H1 (cell line): Measurements from ENCODE around the gene ISX. TPM values are rescaled to one million over a fixed set of nuclear protein-coding genes. Genes with fewer than 3 reads are reported as not detected.

Experiments
- CTCF ChIA-PET: fragments of 300-600 bp; sonication (Branson Sonifier 250); formaldehyde crosslinking; loops from one replicate; lab custom pipeline; 2021; ENCODE audit not compliant: partially characterized antibody; lab: Charles Lee
- POLR2A ChIA-PET: fragments of 300-600 bp; sonication (Branson Sonifier 250); formaldehyde crosslinking; loops from one replicate; lab custom pipeline; 2021; ENCODE audit warnings: inconsistent platforms; ENCODE audit not compliant: partially characterized antibody; lab: Charles Lee
- DNase-seq, 2 experiments: peaks; one replicate each; pipeline versions ENCODE4 v3.0.0 to v3.0.0-alpha.2; 2010 to 2022; ENCODE audit warnings: low spot score in 2 of 2, low read depth in 1 of 2, mixed read lengths in 1 of 2
- FAIRE-seq: peaks from 2 replicates; lab custom pipeline; 2011; peaks lifted over from hg19 to GRCh38; lab: Jason Lieb, UNC
- H2AFZ ChIP-seq: 2 replicates; pipeline ENCODE4 v1.8.1; 2012; ENCODE audit warnings: low read length, inconsistent platforms
- H2AK5ac ChIP-seq: 2 replicates; pipeline ENCODE4 v1.6.1; 2013; ENCODE audit warnings: low read depth, low read length
- H2BK120ac ChIP-seq: replicated peaks from 2 replicates; pipeline ENCODE3; 2013; ENCODE audit warnings: low read depth, low read length, inconsistent platforms
- H2BK12ac ChIP-seq: 2 replicates; pipeline ENCODE4 v1.6.1; 2013; ENCODE audit warnings: low read depth, low read length
- H2BK15ac ChIP-seq: 2 replicates; pipeline ENCODE4 v1.6.1; 2013; ENCODE audit warnings: low read length
- H2BK20ac ChIP-seq: 2 replicates; pipeline ENCODE4 v1.6.1; 2013; ENCODE audit warnings: low read length
- H2BK5ac ChIP-seq: 2 replicates; pipeline ENCODE4 v1.6.1; 2013; ENCODE audit warnings: low read depth, low read length
- H3K14ac ChIP-seq: 2 replicates; pipeline ENCODE4 v1.6.1; 2013; ENCODE audit warnings: inconsistent platforms; ENCODE audit not compliant: insufficient read length
- H3K18ac ChIP-seq: 2 replicates; pipeline ENCODE4 v1.6.1; 2013; ENCODE audit warnings: low read length; ENCODE audit errors: extremely low read depth
- H3K23ac ChIP-seq: 2 replicates; pipeline ENCODE4 v1.6.1; 2013; ENCODE audit warnings: inconsistent platforms; ENCODE audit not compliant: insufficient read length
- H3K23me2 ChIP-seq: 2 replicates; pipeline ENCODE4 v1.6.1; 2013; ENCODE audit warnings: low read depth, low read length
- H3K27ac ChIP-seq: 2 replicates; pipeline ENCODE4 v1.6.1; 2011; ENCODE audit warnings: low read depth, low read length, inconsistent platforms
- H3K27me3 ChIP-seq, 4 experiments: replicated peaks in 1 of 4; 1 replicate in 1 of 4; 2 replicates in 3 of 4; pipeline versions ENCODE4 v1.6.1 to v1.8.1; 2011 to 2013; ENCODE audit warnings: low read length in 3 of 4, mild to moderate bottlenecking in 3 of 4, inconsistent platforms in 2 of 4, mixed read lengths in 2 of 4, moderate library complexity in 1 of 4; ENCODE audit not compliant: control insufficient read depth in 3 of 4, insufficient read depth in 3 of 4; ENCODE audit errors: extremely low read depth in 1 of 4
- H3K36me3 ChIP-seq, 4 experiments: 2 replicates each; pipeline versions ENCODE4 v1.6.1 to v1.8.1; 2011 to 2013; ENCODE audit warnings: mild to moderate bottlenecking in 4 of 4, low read length in 3 of 4, moderate library complexity in 2 of 4, control low read depth in 1 of 4, inconsistent platforms in 1 of 4; ENCODE audit not compliant: insufficient read depth in 4 of 4, control insufficient read depth in 2 of 4
- H3K4ac ChIP-seq: replicated peaks from 2 replicates; pipeline ENCODE3; 2013; ENCODE audit warnings: low read length, low read depth, mixed read lengths, inconsistent platforms; ENCODE audit not compliant: insufficient read length
- H3K4me1 ChIP-seq, 4 experiments: replicated peaks in 1 of 4; 1 replicate in 1 of 4; 2 replicates in 3 of 4; pipeline versions ENCODE4 v1.6.1 to v1.8.1; 2011 to 2013; ENCODE audit warnings: low read length in 3 of 4, inconsistent platforms in 2 of 4, mixed read lengths in 1 of 4; ENCODE audit not compliant: insufficient read depth in 4 of 4, control insufficient read depth in 3 of 4
- H3K4me2 ChIP-seq, 2 experiments: 2 replicates each; pipeline versions ENCODE4 v1.6.1 to v1.8.1; 2011 to 2013; ENCODE audit warnings: low read depth in 2 of 2, low read length in 2 of 2, control low read depth in 1 of 2, inconsistent platforms in 1 of 2, mild to moderate bottlenecking in 1 of 2; ENCODE audit not compliant: insufficient read depth in 1 of 2
- H3K4me3 ChIP-seq, 4 experiments: fragments of 200-600, 300-600 bp in 1 of 4; sonication (generic), shearing (Covaris generic), sonication (Bioruptor Twin) in 1 of 4; 2 replicates each; pipeline versions ENCODE4 v1.5.1 to v1.8.1; 2011 to 2016; ENCODE audit warnings: low read length in 4 of 4, low read depth in 3 of 4, control low read depth in 2 of 4, inconsistent platforms in 2 of 4, mild to moderate bottlenecking in 2 of 4, mixed read lengths in 1 of 4, moderate library complexity in 1 of 4; ENCODE audit not compliant: insufficient read depth in 2 of 4; ENCODE audit errors: extremely low read depth in 1 of 4
- H3K56ac ChIP-seq: replicated peaks from 2 replicates; pipeline ENCODE3; 2013; ENCODE audit warnings: low read depth, mild to moderate bottlenecking, mixed read lengths, low read length, inconsistent platforms; ENCODE audit not compliant: insufficient read length
- H3K79me1 ChIP-seq: 2 replicates; pipeline ENCODE4 v1.6.1; 2013; ENCODE audit warnings: low read depth, low read length, control low read depth
- H3K79me2 ChIP-seq, 2 experiments: 2 replicates each; pipeline versions ENCODE4 v1.6.1 to v1.8.1; 2012 to 2013; ENCODE audit warnings: low read length in 2 of 2, mild to moderate bottlenecking in 2 of 2, inconsistent platforms in 1 of 2; ENCODE audit not compliant: insufficient read depth in 2 of 2, control insufficient read depth in 1 of 2
- H3K9ac ChIP-seq, 4 experiments: replicated peaks in 1 of 4; 1 replicate in 1 of 4; 2 replicates in 3 of 4; pipeline versions ENCODE4 v1.6.1 to v1.8.1; 2011 to 2013; ENCODE audit warnings: low read depth in 3 of 4, low read length in 3 of 4, control low read depth in 2 of 4, mild to moderate bottlenecking in 2 of 4, moderate library complexity in 2 of 4, inconsistent platforms in 1 of 4; ENCODE audit errors: extremely low read depth in 1 of 4
- H3K9me3 ChIP-seq, 2 experiments: 2 replicates each; pipeline versions ENCODE4 v1.6.1 to v1.8.1; 2012 to 2013; ENCODE audit warnings: mild to moderate bottlenecking in 2 of 2, moderate library complexity in 2 of 2, control low read depth in 1 of 2, inconsistent platforms in 1 of 2, low read depth in 1 of 2, low read length in 1 of 2, mixed read lengths in 1 of 2; ENCODE audit not compliant: insufficient read depth in 2 of 2
- H4K20me1 ChIP-seq, 2 experiments: replicated peaks in 1 of 2; 2 replicates each; pipeline versions ENCODE3 to v1.8.1; 2011 to 2013; ENCODE audit warnings: inconsistent platforms in 2 of 2, low read length in 2 of 2, mild to moderate bottlenecking in 1 of 2; ENCODE audit not compliant: insufficient read depth in 2 of 2, control insufficient read depth in 1 of 2
- H4K5ac ChIP-seq: 2 replicates; pipeline ENCODE4 v1.6.1; 2013; ENCODE audit warnings: low read length, low read depth, mixed read lengths, inconsistent platforms; ENCODE audit not compliant: insufficient read length
- H4K8ac ChIP-seq: 2 replicates; pipeline ENCODE4 v1.8.0; 2013; ENCODE audit warnings: mild to moderate bottlenecking, moderate library complexity, low read length, inconsistent platforms; ENCODE audit not compliant: insufficient read depth; ENCODE audit errors: extremely low read depth
- H4K91ac ChIP-seq: replicated peaks from 2 replicates; pipeline ENCODE3; 2013; ENCODE audit warnings: low read length, mixed read lengths, inconsistent platforms; ENCODE audit not compliant: insufficient read length
- FOSL1 ChIP-seq: IDR thresholded peaks from 2 replicates; pipeline ENCODE4 v1.6.1; 2011; ENCODE audit warnings: mild to moderate bottlenecking, low read depth, low read length, moderate library complexity; ENCODE audit not compliant: insufficient read depth
- GABPA ChIP-seq: IDR thresholded peaks from 2 replicates; pipeline ENCODE4 v1.6.1; 2011; ENCODE audit warnings: mild to moderate bottlenecking, low read length, moderate library complexity, borderline replicate concordance; ENCODE audit not compliant: insufficient read depth
- JUND ChIP-seq: IDR thresholded peaks from 2 replicates; pipeline ENCODE4 v1.6.1; 2011; ENCODE audit warnings: mild to moderate bottlenecking, improper control_type of control experiment, low read length
- KDM5A ChIP-seq: fragments of 200-600 bp; IDR thresholded peaks from 2 replicates; pipeline ENCODE4 v1.7.1; 2012; ENCODE audit warnings: mild to moderate bottlenecking, low read length, inconsistent platforms, mixed read lengths
- POU5F1 ChIP-seq: IDR thresholded peaks from 2 replicates; pipeline ENCODE4 v1.6.1; 2011; ENCODE audit warnings: low read depth, mild to moderate bottlenecking, low read length, moderate library complexity
- RAD21 ChIP-seq, 2 experiments: IDR thresholded peaks in 1 of 2; conservative IDR thresholded peaks in 1 of 2; 2 replicates each; pipeline ENCODE4 v1.6.1; 2011; ENCODE audit warnings: low read depth in 2 of 2, low read length in 2 of 2, improper control_type of control experiment in 1 of 2, inconsistent platforms in 1 of 2, mild to moderate bottlenecking in 1 of 2, moderate library complexity in 1 of 2
- RNF2 ChIP-seq: fragments of 200-900, 300-1000 bp; sonication (generic); IDR thresholded peaks from 2 replicates; pipeline ENCODE4 v1.7.1; 2016; ENCODE audit warnings: borderline replicate concordance, low read depth, mild to moderate bottlenecking, antibody characterized with exemption, low read length; ENCODE audit not compliant: poor library complexity, severe bottlenecking; ENCODE audit errors: missing control alignments
- RXRA ChIP-seq: IDR thresholded peaks from 2 replicates; pipeline ENCODE4 v1.6.1; 2011; ENCODE audit warnings: low read depth, mild to moderate bottlenecking, low read length, moderate library complexity; ENCODE audit not compliant: insufficient read depth
- SP1 ChIP-seq: IDR thresholded peaks from 2 replicates; pipeline ENCODE4 v1.6.1; 2011; ENCODE audit warnings: low read depth, low read length
- TAF7 ChIP-seq: optimal IDR thresholded peaks from 2 replicates; pipeline ENCODE3; 2011; ENCODE audit warnings: low read depth, mild to moderate bottlenecking, inconsistent platforms, low read length, moderate library complexity, borderline replicate concordance
- TBP ChIP-seq: IDR thresholded peaks from 2 replicates; pipeline ENCODE4 v1.6.1; 2011; ENCODE audit warnings: low read depth, low read length, improper control_type of control experiment
- TEAD4 ChIP-seq: IDR thresholded peaks from 2 replicates; pipeline ENCODE4 v1.6.1; 2012; ENCODE audit warnings: low read depth, low read length, inconsistent platforms, mixed read lengths
- WGBS, 2 experiments: shearing (Covaris generic) in 1 of 2; methylation state at CpG; one replicate each; pipeline versions ENCODE4 v1.1.6 to v1.1.7; 2013 to 2015; ENCODE audit warnings: low lambda C conversion rate in 2 of 2, mixed read lengths in 2 of 2, inconsistent platforms in 1 of 2, low coverage in 1 of 2, missing lambda C conversion rate in 1 of 2; ENCODE audit not compliant: insufficient replicate concordance in 2 of 2, insufficient coverage in 1 of 2, insufficient read length in 1 of 2; ENCODE audit errors: extremely low coverage in 1 of 2, missing lambda C conversion rate in 1 of 2; 5-methylcytosine and 5-hydroxymethylcytosine counted together
- polyA plus RNA-seq, 7 experiments: library from polyadenylated mRNA; depleted of rRNA in 3 of 7; stranded (reverse) in 5 of 7; unstranded in 2 of 7; fragments of >200 nt in 5 of 7; fragments of 200-250 nt in 2 of 7; gene quantifications; 1 replicate in 5 of 7; 2 replicates in 1 of 7; 4 replicates in 1 of 7; pipeline versions ENCODE4 v1.2.1 to v1.2.3, GENCODE V29; 2011 to 2013; ENCODE audit warnings: missing spikeins in 2 of 7, mixed read lengths in 2 of 7
- total RNA-seq: library from RNA; stranded (reverse); fragmentation: NEBNext Ultra II Directional; extraction: Animal tissue kit (Norgen Biotek cat#: 25700); gene quantifications from 2 replicates; pipeline ENCODE4 v1.2.1, GENCODE V29; 2021

The ISX gene
- total and polyA plus RNA-seq, 2 of the 8 experiments (the other 6 are each of a cell fraction or from before 2014, with no cell fraction given) = not detected

DNA sequence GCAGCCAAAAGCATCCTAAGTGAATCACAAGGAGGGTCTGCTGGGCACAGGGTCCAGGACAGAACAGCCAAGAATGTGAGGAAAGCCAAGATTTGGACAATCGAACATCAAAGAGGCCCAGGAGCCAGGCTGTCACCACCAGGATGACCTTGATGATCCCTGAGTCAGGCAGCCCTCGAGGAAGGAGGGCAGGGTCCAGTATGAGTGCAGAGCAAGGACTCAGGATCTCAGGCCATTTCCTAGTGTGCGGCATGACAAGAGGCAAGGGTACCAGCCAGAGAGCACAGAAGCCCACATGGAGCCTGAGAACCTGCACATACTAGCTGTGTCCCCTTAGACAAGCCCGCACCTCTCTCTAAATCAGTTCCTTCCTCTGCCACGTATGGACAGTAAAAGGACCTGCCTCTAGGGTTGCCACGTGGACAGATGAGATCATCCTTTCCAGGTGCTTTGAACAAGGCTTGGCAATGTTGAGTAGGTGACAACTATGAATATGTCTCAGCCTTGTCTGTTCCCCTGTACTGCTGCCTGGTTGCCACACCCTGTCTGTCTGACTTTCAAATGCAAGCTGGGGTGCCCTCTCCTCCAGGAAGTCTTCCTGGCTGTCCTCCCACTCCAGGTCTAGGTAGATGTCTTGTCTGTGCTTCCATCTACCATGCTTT, 32.2 kb upstream of the ISX start:
- H4K5ac ChIP-seq = no peak overlapping the region
- H3K9me3 ChIP-seq = no peaks in the 10 kb centered on the region
- no peaks in the 10 kb centered on the region for H3K23me2 ChIP-seq
- no peaks in the 10 kb centered on the region for H3K36me3 ChIP-seq
- H2BK120ac ChIP-seq = no peak overlapping the region
- no peak overlapping the region for H2BK20ac ChIP-seq
- no peak overlapping the region for H2BK15ac ChIP-seq
- no peaks in the 10 kb centered on the region for H4K20me1 ChIP-seq
- no peak overlapping the region for H4K91ac ChIP-seq
- no peak overlapping the region for H3K56ac ChIP-seq
- no peak overlapping the region for H2BK5ac ChIP-seq
- DNase-seq (no peak), FAIRE-seq (no peak)
- no peak overlapping the region for H4K8ac ChIP-seq
- CTCF ChIA-PET = interaction anchor here (0.8 to 4.4 kb wide), 8 partner anchors 9 to 642 kb away, joined by 3 to 18 read pairs (median 5); no protein-coding TSS in a partner anchor
- no peak overlapping the region for H3K27ac ChIP-seq
- H2AK5ac ChIP-seq = no peak overlapping the region
- H3K18ac ChIP-seq = no peak overlapping the region
- H3K4me3 ChIP-seq = no peak overlapping the region
- 93% methylated on average over 6 of the region's 6 CpGs; no CpG with 5 or more reads in 1 of the 2 experiments for WGBS, 2 experiments
- H3K4ac ChIP-seq = no peak overlapping the region
- POLR2A ChIA-PET = no interaction called here
- H2AFZ ChIP-seq = no peak overlapping the region
- H3K9ac ChIP-seq = no peak overlapping the region
- peak overlapping the region; percentile 29; the same call in 1 of the 2 replicates for H2BK12ac ChIP-seq
- no peaks in the 10 kb centered on the region for H3K27me3 ChIP-seq
- H3K79me1 ChIP-seq = no peaks in the 10 kb centered on the region; the same call in 1 of the 2 replicates
- H3K23ac ChIP-seq = no peak overlapping the region
- H3K4me1 ChIP-seq = no peaks in the 10 kb centered on the region; a peak in 1 of 7 replicates
- H3K4me2 ChIP-seq = no peak overlapping the region
- no peak overlapping the region for H3K14ac ChIP-seq
- H3K79me2 ChIP-seq = no peaks in the 10 kb centered on the region; a peak in 1 of 4 replicates
- TF ChIP-seq JUND (no peak), TAF7 (no peak), TEAD4 (no peak), RNF2 (no peak), FOSL1 (no peak), RAD21 (IDR thresholded peaks at IDR 0.05 in 1 of 2, conservative IDR thresholded peaks at IDR 0.05 in 1 of 2; ENCODE audit: low read depth in 2 of 2, low read length in 2 of 2) (no peak), SP1 (no peak), RXRA (no peak), KDM5A (no peak), POU5F1 (no peak), TBP (no peak), GABPA (no peak)
